ENCODE results near the gene HFE.

DNA sequence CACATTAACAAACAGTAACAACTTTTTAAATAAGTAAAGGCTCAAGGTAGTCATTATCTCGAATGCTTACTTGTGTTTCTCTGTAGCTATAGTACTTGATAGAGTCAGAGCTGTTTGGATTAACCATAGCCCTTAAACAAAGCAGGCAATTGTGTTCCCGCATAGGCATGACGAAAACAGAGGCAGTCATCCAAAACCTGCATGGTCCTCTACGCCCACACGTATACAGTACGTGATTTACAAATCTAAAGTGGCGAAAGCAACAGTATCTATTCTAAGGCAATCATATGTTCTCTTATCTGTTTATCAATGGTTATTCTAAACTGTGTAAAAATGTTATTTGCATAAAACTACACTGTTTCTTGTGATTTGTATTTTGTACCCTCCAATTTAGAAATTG lies 31.8 kb downstream of the HFE start:
- TF ChIP-seq, protein P1, sequence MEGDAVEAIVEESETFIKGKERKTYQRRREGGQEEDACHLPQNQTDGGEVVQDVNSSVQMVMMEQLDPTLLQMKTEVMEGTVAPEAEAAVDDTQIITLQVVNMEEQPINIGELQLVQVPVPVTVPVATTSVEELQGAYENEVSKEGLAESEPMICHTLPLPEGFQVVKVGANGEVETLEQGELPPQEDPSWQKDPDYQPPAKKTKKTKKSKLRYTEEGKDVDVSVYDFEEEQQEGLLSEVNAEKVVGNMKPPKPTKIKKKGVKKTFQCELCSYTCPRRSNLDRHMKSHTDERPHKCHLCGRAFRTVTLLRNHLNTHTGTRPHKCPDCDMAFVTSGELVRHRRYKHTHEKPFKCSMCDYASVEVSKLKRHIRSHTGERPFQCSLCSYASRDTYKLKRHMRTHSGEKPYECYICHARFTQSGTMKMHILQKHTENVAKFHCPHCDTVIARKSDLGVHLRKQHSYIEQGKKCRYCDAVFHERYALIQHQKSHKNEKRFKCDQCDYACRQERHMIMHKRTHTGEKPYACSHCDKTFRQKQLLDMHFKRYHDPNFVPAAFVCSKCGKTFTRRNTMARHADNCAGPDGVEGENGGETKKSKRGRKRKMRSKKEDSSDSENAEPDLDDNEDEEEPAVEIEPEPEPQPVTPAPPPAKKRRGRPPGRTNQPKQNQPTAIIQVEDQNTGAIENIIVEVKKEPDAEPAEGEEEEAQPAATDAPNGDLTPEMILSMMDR (IDR thresholded peaks at IDR 0.05) = no peak
- TF ChIP-seq POLR2AphosphoS5 (IDR thresholded peaks at IDR 0.05) (no peak), EP300 (IDR thresholded peaks at IDR 0.05) (no peak)
